Naive thymus-derived CD8-positive, alpha-beta T cell (primary cell): ENCODE results near the gene ZFP36L2. TPM values are rescaled to one million over a fixed set of nuclear protein-coding genes. Genes with fewer than 3 reads are reported as not detected.

ENCODE experiments used
- ATAC-seq, 2 donors: fragments of 150-1000 bp; cut with Tn5 transposase in 1 of 2; sonication (Bioruptor Pico), chemical (Tn5 transposase) in 1 of 2; 1 replicate in 1 of 2; 2 replicates in 1 of 2; pipeline ENCODE4 v1.10.0; 2021; ENCODE audit warnings: mild to moderate bottlenecking in 2 of 2, moderate library complexity in 2 of 2
- POLR2A ChIA-PET: fragments of 350-600 bp; sonication (Branson Sonifier 250); formaldehyde crosslinking; loops from one replicate; lab custom pipeline; 2021; ENCODE audit warnings: antibody characterized with exemption; lab: Charles Lee
- DNase-seq, 10 donors: peaks; one replicate each; pipeline versions ENCODE4 v3.0.0 to v3.0.0-alpha.2; 2020 to 2022
- H3K27ac Mint-ChIP-seq, 10 donors: one replicate each; pipeline ENCODE4 v1.8.0; 2020 to 2022; ENCODE audit warnings: mild to moderate bottlenecking in 10 of 10, mixed read lengths in 10 of 10, moderate library complexity in 4 of 10, inconsistent platforms in 1 of 10
- H3K27me3 Mint-ChIP-seq, 5 donors: one replicate each; pipeline ENCODE4 v1.8.0; 2021 to 2022; ENCODE audit warnings: mixed read lengths in 5 of 5
- H3K36me3 Mint-ChIP-seq, 3 donors: one replicate each; pipeline ENCODE4 v1.8.0; 2020 to 2022; ENCODE audit warnings: mixed read lengths in 3 of 3, mild to moderate bottlenecking in 2 of 3, inconsistent platforms in 1 of 3
- H3K4me1 Mint-ChIP-seq, 4 donors: one replicate each; pipeline ENCODE4 v1.8.0; 2021 to 2022; ENCODE audit warnings: mixed read lengths in 4 of 4
- H3K4me3 Mint-ChIP-seq, 10 donors: one replicate each; pipeline ENCODE4 v1.8.0; 2020 to 2022; ENCODE audit warnings: mild to moderate bottlenecking in 10 of 10, mixed read lengths in 10 of 10, moderate library complexity in 6 of 10, inconsistent platforms in 1 of 10
- H3K9me3 Mint-ChIP-seq, 9 donors: one replicate each; pipeline ENCODE4 v1.8.0; 2020 to 2022; ENCODE audit warnings: mixed read lengths in 9 of 9, mild to moderate bottlenecking in 3 of 9, inconsistent platforms in 1 of 9, moderate library complexity in 1 of 9
- polyA plus RNA-seq, 3 donors: library from polyadenylated mRNA; unstranded; fragments of 300-500 nt; fragmentation: Illumina TruSeq; gene quantifications; one replicate each; pipeline ENCODE4 v1.2.3, GENCODE V29; 2021
- total RNA-seq, 8 experiments: library from RNA in 2 of 8; stranded (reverse) in 2 of 8; gene quantifications; one replicate each; pipeline ENCODE4 v1.2.3 and lab custom pipeline; 2021 to 2026

Gene ZFP36L2
- total and polyA plus RNA-seq, 5 experiments from 2014 or later: 222 to 420 (median 274) TPM

GRCh38 chr2:43226955-43227829 lies 786 bp upstream of the ZFP36L2 start:
- Mint-ChIP-seq H3K9me3 (peaks cover 0 to 3% (median 0%) of the 10 kb centered on the region in 9 donors), H3K27ac (peak overlapping the region; percentile 82 to 97 (median 96)), H3K4me1 (peaks cover 17 to 35% (median 30%) of the 10 kb centered on the region in 4 donors), H3K4me3 (peak overlapping the region; percentile 71 to 100 (median 92)), H3K27me3 (peaks cover 0 to 5% (median 0%) of the 10 kb centered on the region in 5 donors), H3K36me3 (peaks cover 14 to 54% (median 30%) of the 10 kb centered on the region in 3 donors)
- peak; percentile 20 to 42 for ATAC-seq
- POLR2A ChIA-PET: interaction anchor here (0.6 to 21.9 kb wide), 24 partner anchors 11 to 451 kb away, joined by 3 to 2148 read pairs (median 5); partner anchors contain the start of gene THADA
- peak; percentile 56 to 89 (median 73) for DNase-seq

DNA sequence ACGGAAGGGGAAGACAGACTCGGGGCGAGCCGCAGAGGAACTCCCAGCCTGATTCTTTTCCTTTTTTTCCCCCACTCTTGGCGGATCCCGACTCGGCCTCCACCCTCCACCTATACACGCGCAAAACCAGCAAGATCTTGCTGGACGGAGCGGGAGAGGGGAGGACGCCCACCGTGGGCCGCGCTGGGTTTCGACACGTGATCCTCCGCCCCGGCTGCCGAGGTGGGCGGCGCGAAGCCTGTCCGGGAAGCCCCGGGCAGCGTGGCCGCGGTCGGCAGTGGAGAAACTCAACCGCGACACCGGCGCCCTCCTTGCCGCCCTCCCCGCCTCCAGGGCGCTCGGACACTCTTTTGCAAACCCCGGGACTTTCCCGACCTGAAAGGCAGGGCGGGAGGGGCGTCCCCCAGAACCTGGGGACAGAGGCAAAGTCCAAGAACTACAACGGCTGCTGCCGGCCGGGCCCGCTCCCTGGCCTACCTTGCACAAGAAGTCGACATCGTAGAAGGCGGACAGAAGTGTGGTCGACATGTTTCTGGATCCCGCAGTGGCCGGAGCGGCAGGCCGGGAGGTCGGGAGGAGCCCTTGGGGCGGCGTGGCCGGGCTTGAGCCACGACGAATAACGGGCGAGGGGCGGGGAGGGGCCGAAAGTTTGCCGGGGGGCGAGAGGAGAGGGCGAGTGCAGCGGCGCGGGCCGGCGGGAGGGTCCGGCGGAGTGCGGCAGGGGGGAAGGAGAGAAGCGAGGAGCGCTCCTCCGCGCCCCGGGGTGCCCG lies 433 bp downstream of the ZFP36L2 start:
- peaks cover 25 to 47% (median 32%) of the 10 kb centered on the region in 4 donors for H3K4me1 Mint-ChIP-seq
- H3K27me3 Mint-ChIP-seq: peaks cover 0 to 5% (median 0%) of the 10 kb centered on the region in 5 donors
- peak overlapping the region; percentile 71 to 100 (median 96) for H3K4me3 Mint-ChIP-seq
- H3K27ac Mint-ChIP-seq: peak overlapping the region; percentile 82 to 99 (median 95)
- H3K9me3 Mint-ChIP-seq: peaks cover 0 to 3% (median 0%) of the 10 kb centered on the region in 9 donors
- peaks cover 25 to 57% (median 42%) of the 10 kb centered on the region in 3 donors for H3K36me3 Mint-ChIP-seq
- DNase-seq: peak; percentile 52 to 80 (median 64)
- peak; percentile 3 to 7 for ATAC-seq
- POLR2A ChIA-PET: interaction anchor here (0.6 to 21.9 kb wide), 22 partner anchors 10 to 416 kb away, joined by 3 to 2148 read pairs (median 10); partner anchors contain the start of gene THADA

DNA sequence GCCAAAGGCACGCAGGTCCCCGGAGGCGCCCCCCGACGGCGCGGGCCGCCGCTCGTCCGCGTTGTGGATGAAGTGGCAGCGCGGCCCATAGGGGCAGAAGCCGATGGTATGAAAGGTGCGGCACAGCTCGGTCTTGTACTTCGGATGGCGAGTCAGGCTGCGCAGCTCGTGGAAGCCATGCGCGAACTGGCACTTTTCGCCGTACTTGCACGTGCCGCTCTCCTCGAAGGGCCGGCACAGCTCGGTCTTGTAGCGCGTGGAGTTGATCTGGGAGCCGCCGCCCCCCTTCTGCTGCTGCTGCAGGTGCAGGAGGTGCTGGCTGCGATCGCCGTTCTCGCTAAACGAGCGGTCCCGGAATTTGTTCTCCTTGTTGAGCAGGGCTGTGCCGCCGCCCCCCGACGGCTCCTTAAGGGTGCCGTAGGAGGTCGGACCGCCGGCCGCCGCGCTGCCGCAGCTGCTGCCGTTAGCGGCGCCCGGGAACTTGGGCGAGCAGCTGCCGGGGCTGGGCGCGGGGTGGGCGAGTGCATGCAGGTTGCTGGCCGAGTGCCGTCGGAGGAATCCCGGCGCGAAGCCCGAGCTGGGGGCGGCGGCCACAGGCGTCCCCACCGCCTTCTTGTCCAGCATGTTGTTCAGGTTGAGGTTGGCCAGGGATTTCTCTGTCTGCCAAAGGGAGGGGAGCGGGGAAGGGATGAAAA lies 1.2 kb downstream of the ZFP36L2 start:
- H3K27ac Mint-ChIP-seq: peak overlapping the region; percentile 82 to 99 (median 95)
- peaks cover 28 to 55% (median 38%) of the 10 kb centered on the region in 4 donors for H3K4me1 Mint-ChIP-seq
- POLR2A ChIA-PET: interaction anchor here (1.1 to 21.9 kb wide), 12 partner anchors 9 to 415 kb away, joined by 4 to 2148 read pairs (median 12); no protein-coding TSS in a partner anchor
- H3K4me3 Mint-ChIP-seq: peak overlapping the region; percentile 71 to 100 (median 96)
- H3K27me3 Mint-ChIP-seq: peaks cover 0 to 5% (median 0%) of the 10 kb centered on the region in 5 donors
- H3K9me3 Mint-ChIP-seq: peaks cover 0 to 3% (median 0%) of the 10 kb centered on the region in 9 donors
- peak; percentile 58 to 92 (median 74) for DNase-seq
- ATAC-seq: peak in 1 of 2 donors; percentile 6
- peaks cover 25 to 56% (median 40%) of the 10 kb centered on the region in 3 donors for H3K36me3 Mint-ChIP-seq

GRCh38 chr2:43224571-43225092 lies 1.8 kb downstream of the ZFP36L2 start:
- POLR2A ChIA-PET: interaction anchor here (1.1 to 21.9 kb wide), 12 partner anchors 9 to 414 kb away, joined by 4 to 2148 read pairs (median 12); no protein-coding TSS in a partner anchor
- Mint-ChIP-seq H3K36me3 (peaks cover 25 to 52% (median 39%) of the 10 kb centered on the region in 3 donors), H3K4me3 (peak overlapping the region; percentile 71 to 100 (median 98)), H3K4me1 (peaks cover 27 to 58% (median 42%) of the 10 kb centered on the region in 4 donors), H3K9me3 (peaks cover 0 to 3% (median 0%) of the 10 kb centered on the region in 9 donors), H3K27me3 (peaks cover 0 to 5% (median 0%) of the 10 kb centered on the region in 5 donors), H3K27ac (peak overlapping the region in 9 of 10 donors; percentile 96 to 100 (median 99))
- ATAC-seq: no peak
- DNase-seq: peak in 6 of 10 donors; percentile 29 to 80 (median 47)

DNA sequence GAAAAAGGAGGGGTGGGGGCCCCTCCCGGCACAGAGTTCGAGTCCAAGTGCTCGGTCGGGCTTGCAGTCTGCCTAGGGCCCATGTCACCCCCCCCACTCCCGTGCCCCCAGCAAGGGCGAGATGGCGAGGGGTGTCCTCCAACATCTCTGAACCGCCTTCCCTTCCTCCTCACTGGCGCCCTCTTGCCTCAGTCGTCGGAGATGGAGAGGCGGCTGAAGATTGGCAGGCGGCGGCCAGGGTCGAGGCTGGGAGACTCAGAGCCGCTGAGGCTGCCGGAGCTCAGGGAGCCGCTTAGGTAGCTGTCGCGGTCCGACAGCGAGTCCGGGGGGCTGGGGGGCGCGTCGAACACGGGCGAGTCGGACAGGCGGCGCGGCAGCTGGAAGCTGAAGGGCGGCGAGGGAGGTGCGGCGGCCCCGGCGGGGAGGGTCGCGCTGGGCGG lies 2.3 kb downstream of the ZFP36L2 start:
- POLR2A ChIA-PET: interaction anchor here (0.7 to 21.9 kb wide), 13 partner anchors 8 to 414 kb away, joined by 3 to 2148 read pairs (median 9); no protein-coding TSS in a partner anchor
- Mint-ChIP-seq H3K36me3 (peaks cover 25 to 50% (median 37%) of the 10 kb centered on the region in 3 donors), H3K4me3 (peak overlapping the region; percentile 71 to 100 (median 98)), H3K27me3 (peaks cover 0 to 5% (median 0%) of the 10 kb centered on the region in 5 donors), H3K9me3 (peaks cover 0 to 3% (median 0%) of the 10 kb centered on the region in 9 donors), H3K4me1 (peaks cover 25 to 58% (median 40%) of the 10 kb centered on the region in 4 donors), H3K27ac (peak overlapping the region; percentile 96 to 100 (median 99))
- ATAC-seq (no peak), DNase-seq (peak; percentile 53 to 91 (median 79))

DNA sequence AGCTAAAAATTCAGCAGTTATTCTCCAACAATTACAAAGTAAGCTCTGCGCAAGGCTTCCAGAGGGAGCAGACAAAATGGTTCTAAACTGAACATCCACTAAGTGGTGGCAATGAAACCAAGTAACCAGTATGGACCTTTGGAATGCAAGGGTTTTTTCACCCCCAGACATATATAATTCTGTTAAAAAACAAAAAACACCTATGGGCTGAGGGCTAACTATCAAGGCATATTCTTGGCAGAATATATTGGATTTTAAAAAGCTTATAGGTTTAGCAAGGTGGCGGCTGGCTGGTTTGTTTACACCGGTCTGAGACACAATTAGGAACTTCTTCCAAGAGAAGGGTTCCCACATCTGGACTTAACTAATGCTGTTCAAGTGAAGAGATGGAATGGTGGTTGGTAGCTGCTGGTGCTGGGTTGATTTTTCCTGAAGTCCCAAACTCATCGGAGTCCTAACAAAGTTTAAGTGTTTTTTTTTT lies 2.8 kb downstream of the ZFP36L2 start:
- POLR2A ChIA-PET: interaction anchor here (0.7 to 21.9 kb wide), 11 partner anchors 8 to 307 kb away, joined by 3 to 2148 read pairs (median 15); no protein-coding TSS in a partner anchor
- Mint-ChIP-seq H3K9me3 (peaks cover 0 to 3% (median 0%) of the 10 kb centered on the region in 9 donors), H3K27me3 (peaks cover 0 to 5% (median 0%) of the 10 kb centered on the region in 5 donors), H3K36me3 (peaks cover 25 to 50% (median 37%) of the 10 kb centered on the region in 3 donors), H3K4me3 (peak overlapping the region; percentile 71 to 100 (median 98)), H3K4me1 (peaks cover 23 to 58% (median 42%) of the 10 kb centered on the region in 4 donors), H3K27ac (peak overlapping the region; percentile 96 to 100 (median 99))
- peak in 3 of 10 donors; percentile 40 to 48 (median 43) for DNase-seq
- ATAC-seq: no peak

GRCh38 chr2:43222475-43223309 lies 3.7 kb downstream of the ZFP36L2 start:
- peaks cover 0 to 5% (median 0%) of the 10 kb centered on the region in 5 donors for H3K27me3 Mint-ChIP-seq
- H3K4me1 Mint-ChIP-seq: peaks cover 20 to 58% (median 40%) of the 10 kb centered on the region in 4 donors
- peak overlapping the region; percentile 71 to 99 (median 96) for H3K4me3 Mint-ChIP-seq
- ATAC-seq (no peak), DNase-seq (peak in 4 of 10 donors; percentile 32 to 43 (median 36))
- POLR2A ChIA-PET: interaction anchor here (0.8 to 21.9 kb wide), 10 partner anchors 25 to 260 kb away, joined by 3 to 2148 read pairs (median 6); no protein-coding TSS in a partner anchor
- peaks cover 0 to 3% (median 0%) of the 10 kb centered on the region in 9 donors for H3K9me3 Mint-ChIP-seq
- peak overlapping the region; percentile 91 to 99 (median 98) for H3K27ac Mint-ChIP-seq
- H3K36me3 Mint-ChIP-seq: peaks cover 25 to 50% (median 37%) of the 10 kb centered on the region in 3 donors

DNA sequence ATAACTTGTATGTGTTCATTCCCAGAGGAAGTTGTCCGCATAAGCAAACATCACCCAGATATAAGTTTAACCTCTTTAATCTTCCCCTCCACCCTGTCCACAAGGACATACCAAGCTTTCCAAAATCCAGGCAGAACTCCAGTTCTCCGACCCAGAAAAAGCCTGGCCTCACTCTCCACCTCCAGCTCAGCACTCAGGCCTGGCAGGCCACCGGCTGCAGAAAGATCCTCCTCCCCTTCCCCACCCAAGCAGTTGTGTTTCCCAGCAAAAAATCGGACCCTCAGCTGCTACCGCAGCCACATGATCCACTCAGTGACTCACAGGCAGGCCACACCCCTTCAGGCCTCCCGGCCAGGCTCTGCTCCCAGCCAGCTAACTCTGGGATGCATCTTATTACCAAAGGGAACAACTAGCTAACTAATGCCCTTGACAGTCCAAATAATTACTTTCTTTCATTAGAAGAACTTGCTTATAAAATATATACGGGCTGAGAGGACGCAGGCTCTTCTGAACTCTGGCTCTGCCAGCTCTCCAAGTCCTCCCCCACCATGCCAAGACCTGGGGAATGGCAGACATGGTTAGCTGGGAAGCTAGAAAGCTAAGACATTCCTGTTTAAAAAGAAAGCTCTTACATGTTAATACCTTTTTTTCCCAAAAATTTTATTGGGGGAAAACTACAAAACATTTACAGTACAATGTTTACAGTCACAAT lies 4.5 kb downstream of the ZFP36L2 start:
- DNase-seq: peak; percentile 27 to 65 (median 49)
- peaks cover 25 to 50% (median 37%) of the 10 kb centered on the region in 3 donors for H3K36me3 Mint-ChIP-seq
- peaks cover 0 to 3% (median 0%) of the 10 kb centered on the region in 9 donors for H3K9me3 Mint-ChIP-seq
- H3K4me3 Mint-ChIP-seq: peak overlapping the region; percentile 71 to 99 (median 96)
- peak overlapping the region; percentile 91 to 99 (median 98) for H3K27ac Mint-ChIP-seq
- H3K4me1 Mint-ChIP-seq: peaks cover 26 to 59% (median 43%) of the 10 kb centered on the region in 4 donors
- H3K27me3 Mint-ChIP-seq: peaks cover 0 to 5% (median 0%) of the 10 kb centered on the region in 5 donors
- POLR2A ChIA-PET: interaction anchor here (0.8 to 21.9 kb wide), 9 partner anchors 10 to 196 kb away, joined by 3 to 2148 read pairs (median 4); no protein-coding TSS in a partner anchor
- no peak for ATAC-seq

DNA sequence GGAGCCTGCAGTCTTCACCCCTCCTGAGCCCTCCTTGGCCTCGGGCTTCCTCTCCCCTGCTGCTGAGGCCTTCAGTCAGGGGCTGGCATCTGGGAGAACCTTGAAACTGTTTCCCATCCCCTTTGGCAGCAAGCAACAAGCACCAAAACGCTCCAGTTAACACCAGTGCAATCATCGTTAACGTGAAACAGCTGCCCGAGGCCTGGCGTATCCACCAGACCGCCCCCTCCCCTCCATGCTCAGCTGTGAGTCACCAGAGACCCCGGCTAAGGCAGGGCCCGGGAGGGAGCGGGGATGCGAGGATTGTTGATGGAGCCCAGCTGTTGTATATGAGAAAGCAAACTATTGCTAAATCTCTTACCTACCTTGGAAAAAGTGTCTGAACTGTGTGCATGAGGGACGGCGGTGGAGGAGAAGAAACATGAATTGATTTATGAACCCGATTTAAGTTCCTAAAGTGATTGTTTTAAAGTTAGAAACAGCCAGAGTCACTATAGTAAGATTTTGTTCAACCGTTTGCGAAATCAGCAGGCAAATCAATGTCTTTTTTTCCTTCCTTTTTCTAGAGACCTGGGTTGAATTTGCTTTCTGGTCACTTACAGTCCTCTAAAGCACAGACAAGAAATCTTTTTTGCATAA lies 5.2 kb downstream of the ZFP36L2 start:
- no peak for ATAC-seq
- H3K36me3 Mint-ChIP-seq: peaks cover 25 to 50% (median 37%) of the 10 kb centered on the region in 3 donors

More for the DNA sequence above, 5.2 kb downstream of the ZFP36L2 start:
- Mint-ChIP-seq H3K27me3 (peaks cover 0 to 5% (median 0%) of the 10 kb centered on the region in 5 donors), H3K4me3 (peak overlapping the region; percentile 71 to 99 (median 96)), H3K4me1 (peaks cover 29 to 59% (median 43%) of the 10 kb centered on the region in 4 donors), H3K9me3 (peaks cover 0 to 3% (median 0%) of the 10 kb centered on the region in 9 donors), H3K27ac (peak overlapping the region; percentile 91 to 99 (median 98))
- POLR2A ChIA-PET: interaction anchor here (1.1 to 21.9 kb wide), 10 partner anchors 9 to 411 kb away, joined by 3 to 2148 read pairs (median 5); no protein-coding TSS in a partner anchor
- DNase-seq: peak in 5 of 10 donors; percentile 37 to 64 (median 53)
